ENCODE results near the gene NPAT.

The NPAT gene

GRCh38 chr11:108154591-108154990 is 67.8 kb downstream of the NPAT start:
- H3K4me3 ChIP-seq (replicated peaks; ENCODE audit: low read depth, low read length), result no peak overlapping the region
- DNase-seq (ENCODE audit: extremely low read depth, insufficient read length), result no peak
- peaks cover 8% of the 10 kb centered on the region for H3K36me3 ChIP-seq (ENCODE audit: control insufficient read depth, insufficient read depth, low read length)
- no peaks in the 10 kb centered on the region for H3K27me3 ChIP-seq (replicated peaks; ENCODE audit: control insufficient read depth, insufficient read depth, low read length)
- TF ChIP-seq CTCF (IDR thresholded peaks at IDR 0.05; ENCODE audit: insufficient read depth, low read length, poor library complexity, severe bottlenecking), result no peak

- no peaks in the 10 kb centered on the region for H3K27me3 ChIP-seq (replicated peaks; ENCODE audit: control insufficient read depth, insufficient read depth, low read length)
- no peak for DNase-seq (ENCODE audit: extremely low read depth, insufficient read length)
- peaks cover 13% of the 10 kb centered on the region for H3K36me3 ChIP-seq (ENCODE audit: control insufficient read depth, insufficient read depth, low read length)
- H3K4me3 ChIP-seq (replicated peaks; ENCODE audit: low read depth, low read length), result no peak overlapping the region
- TF ChIP-seq CTCF (IDR thresholded peaks at IDR 0.05; ENCODE audit: insufficient read depth, low read length, poor library complexity, severe bottlenecking), result no peak
These were observed 73.9 kb downstream of the NPAT start for GRCh38 chr11:108148556-108148955.

GRCh38 chr11:108147150-108147549 is 75.3 kb downstream of the NPAT start:
- DNase-seq (ENCODE audit: extremely low read depth, insufficient read length), result no peak
- H3K36me3 ChIP-seq (ENCODE audit: control insufficient read depth, insufficient read depth, low read length), result peaks cover 17% of the 10 kb centered on the region
- TF ChIP-seq CTCF (IDR thresholded peaks at IDR 0.05; ENCODE audit: insufficient read depth, low read length, poor library complexity, severe bottlenecking), result no peak
- H3K4me3 ChIP-seq (replicated peaks; ENCODE audit: low read depth, low read length), result no peak overlapping the region
- H3K27me3 ChIP-seq (replicated peaks; ENCODE audit: control insufficient read depth, insufficient read depth, low read length), result no peaks in the 10 kb centered on the region

GRCh38 chr11:108144615-108145014 is 77.8 kb downstream of the NPAT start:
- Histone ChIP-seq H3K4me3 (replicated peaks; ENCODE audit: low read depth, low read length) (no peak overlapping the region), H3K27me3 (replicated peaks; ENCODE audit: control insufficient read depth, insufficient read depth, low read length) (no peaks in the 10 kb centered on the region), H3K36me3 (ENCODE audit: control insufficient read depth, insufficient read depth, low read length) (peaks cover 13% of the 10 kb centered on the region)
- no peak for TF ChIP-seq CTCF (IDR thresholded peaks at IDR 0.05; ENCODE audit: insufficient read depth, low read length, poor library complexity, severe bottlenecking)
- DNase-seq (ENCODE audit: extremely low read depth, insufficient read length), result no peak

- peaks cover 11% of the 10 kb centered on the region for H3K36me3 ChIP-seq (ENCODE audit: control insufficient read depth, insufficient read depth, low read length)
- no peak overlapping the region for H3K4me3 ChIP-seq (replicated peaks; ENCODE audit: low read depth, low read length)
- H3K27me3 ChIP-seq (replicated peaks; ENCODE audit: control insufficient read depth, insufficient read depth, low read length), result no peaks in the 10 kb centered on the region
- DNase-seq (ENCODE audit: extremely low read depth, insufficient read length), result no peak
- TF ChIP-seq CTCF (IDR thresholded peaks at IDR 0.05; ENCODE audit: insufficient read depth, low read length, poor library complexity, severe bottlenecking), result no peak
These were observed 80.1 kb downstream of the NPAT start for GRCh38 chr11:108142304-108142703.

GRCh38 chr11:108137212-108137611 is 85.2 kb downstream of the NPAT start:
- H3K27me3 ChIP-seq (replicated peaks; ENCODE audit: control insufficient read depth, insufficient read depth, low read length), result no peaks in the 10 kb centered on the region
- DNase-seq (ENCODE audit: extremely low read depth, insufficient read length), result no peak
- TF ChIP-seq CTCF (IDR thresholded peaks at IDR 0.05; ENCODE audit: insufficient read depth, low read length, poor library complexity, severe bottlenecking), result no peak
- H3K36me3 ChIP-seq (ENCODE audit: control insufficient read depth, insufficient read depth, low read length), result peaks cover 4% of the 10 kb centered on the region
- H3K4me3 ChIP-seq (replicated peaks; ENCODE audit: low read depth, low read length), result no peak overlapping the region

Data from GM06990 (cell line).